Fibroblast of skin of right biceps (primary cell): ENCODE measurements around the gene DHX16.

ENCODE experiments used
- DNase-seq: peaks from one replicate; pipeline ENCODE4 v3.0.0-alpha.2; 2013

DHX16 gene

GRCh38 chr6:30691208-30691847 is 18.5 kb upstream of the DHX16 start:
- DNase-seq: no peak

GRCh38 chr6:30690403-30691207 is 17.8 kb upstream of the DHX16 start, which contains the start of gene NRM:
TSS of gene NRM (minus strand) at chr6:30690984. CDS start at chr6:30690974, 10 bp downstream.
- DNase-seq: peak; percentile 84

DNA sequence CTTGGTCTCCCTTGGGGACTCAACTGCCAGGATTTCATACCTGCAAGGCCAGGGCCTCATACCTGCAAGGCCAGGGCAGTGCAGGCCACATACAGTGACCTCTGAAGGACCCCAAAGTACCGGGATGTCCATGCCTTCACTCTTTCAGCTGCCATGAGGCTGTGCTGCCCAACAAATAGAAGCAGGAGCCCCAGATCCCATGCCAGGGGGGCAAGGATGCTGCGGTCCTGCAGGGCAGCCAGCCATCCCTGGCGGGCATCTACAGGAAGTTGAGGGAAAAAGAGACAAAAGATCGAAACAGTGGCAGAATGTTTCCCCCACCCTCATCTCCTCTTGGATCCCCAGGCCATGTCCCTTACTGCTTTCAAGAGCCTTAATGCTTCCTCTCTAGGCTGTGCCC is 17.2 kb upstream of the DHX16 start:
- no peak for DNase-seq

DNA sequence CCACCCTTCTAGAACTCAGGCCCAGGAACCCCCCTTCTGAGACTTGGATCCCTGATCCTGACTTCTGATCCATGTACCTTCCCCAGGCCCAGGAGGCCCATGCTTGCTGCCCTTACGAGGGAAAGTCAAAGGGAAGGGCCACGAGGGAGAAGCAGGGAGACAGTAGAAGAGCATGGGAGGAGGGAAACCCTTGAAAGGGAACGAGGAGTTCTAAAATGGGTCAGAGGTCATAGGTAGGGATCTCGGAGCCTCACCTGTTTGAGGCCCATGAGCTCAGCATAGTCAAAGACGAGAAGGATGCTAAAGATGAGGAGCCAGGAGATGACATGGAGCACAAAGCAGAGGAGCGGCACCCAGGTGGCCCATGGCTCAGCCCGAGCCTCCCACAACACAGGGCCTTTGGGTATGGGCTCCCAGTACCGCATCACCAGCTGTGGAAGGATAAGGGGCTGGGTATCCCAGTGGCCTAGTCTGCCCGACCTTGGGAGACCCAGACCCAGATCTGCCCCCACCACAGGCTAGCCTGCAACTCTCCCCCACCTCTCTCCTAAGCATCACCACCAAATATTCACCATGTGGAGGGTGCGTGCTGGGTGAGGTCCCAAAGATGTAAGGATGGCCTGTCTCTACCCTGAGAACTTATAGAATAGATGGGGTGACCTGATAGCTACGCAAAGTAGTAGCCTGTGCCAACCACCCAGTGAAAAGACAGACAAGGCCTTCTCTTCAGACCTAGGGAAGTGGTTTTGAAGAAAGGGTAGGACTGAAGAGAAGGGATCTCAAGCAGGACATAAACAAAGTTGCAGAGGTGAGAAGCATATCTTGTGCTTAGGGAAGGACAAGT is 16.4 kb upstream of the DHX16 start:
- DNase-seq: no peak

- no peak for DNase-seq
Measured at GRCh38 chr6:30688569-30688968, 15.8 kb upstream of the DHX16 start.

DNA sequence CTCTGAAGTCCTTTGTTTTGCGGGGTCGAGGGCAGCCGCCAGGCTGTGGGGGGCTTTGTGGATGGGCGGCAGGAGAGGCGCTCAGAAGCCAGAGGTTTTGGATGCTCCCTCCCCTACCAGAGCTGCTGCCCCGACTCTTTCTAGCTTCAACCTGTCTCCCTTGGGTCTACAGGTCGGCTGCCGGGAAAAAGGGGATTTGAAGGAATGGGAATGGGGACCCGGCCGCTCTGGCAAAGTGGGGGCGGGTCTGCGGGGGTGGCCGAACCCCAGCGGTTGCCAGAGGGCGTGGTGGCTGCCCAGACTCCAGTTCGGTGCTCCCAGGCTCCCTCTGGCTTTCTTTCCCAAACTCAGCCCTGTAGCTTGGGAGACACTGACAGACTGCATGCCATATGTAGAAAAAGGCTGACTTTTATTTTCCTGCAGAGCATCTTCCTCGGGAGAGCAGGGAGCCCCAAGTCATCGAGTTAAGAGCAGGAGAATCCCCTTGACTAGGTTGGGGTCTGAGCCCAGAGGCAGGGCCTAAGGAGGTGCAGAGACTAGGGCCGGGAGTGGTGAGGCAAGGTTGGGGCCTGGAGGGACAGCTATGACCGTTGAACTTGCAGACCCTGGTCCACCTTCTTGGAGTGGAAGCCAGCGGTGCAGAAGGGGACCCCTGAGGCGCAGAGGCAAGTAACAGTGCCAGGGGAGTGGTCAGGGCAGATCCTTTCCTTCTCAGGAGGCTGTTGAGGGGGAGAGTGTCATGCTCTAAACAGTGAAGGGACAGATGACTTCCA is 15.0 kb upstream of the DHX16 start:
- DNase-seq: peak; percentile 52

DNA sequence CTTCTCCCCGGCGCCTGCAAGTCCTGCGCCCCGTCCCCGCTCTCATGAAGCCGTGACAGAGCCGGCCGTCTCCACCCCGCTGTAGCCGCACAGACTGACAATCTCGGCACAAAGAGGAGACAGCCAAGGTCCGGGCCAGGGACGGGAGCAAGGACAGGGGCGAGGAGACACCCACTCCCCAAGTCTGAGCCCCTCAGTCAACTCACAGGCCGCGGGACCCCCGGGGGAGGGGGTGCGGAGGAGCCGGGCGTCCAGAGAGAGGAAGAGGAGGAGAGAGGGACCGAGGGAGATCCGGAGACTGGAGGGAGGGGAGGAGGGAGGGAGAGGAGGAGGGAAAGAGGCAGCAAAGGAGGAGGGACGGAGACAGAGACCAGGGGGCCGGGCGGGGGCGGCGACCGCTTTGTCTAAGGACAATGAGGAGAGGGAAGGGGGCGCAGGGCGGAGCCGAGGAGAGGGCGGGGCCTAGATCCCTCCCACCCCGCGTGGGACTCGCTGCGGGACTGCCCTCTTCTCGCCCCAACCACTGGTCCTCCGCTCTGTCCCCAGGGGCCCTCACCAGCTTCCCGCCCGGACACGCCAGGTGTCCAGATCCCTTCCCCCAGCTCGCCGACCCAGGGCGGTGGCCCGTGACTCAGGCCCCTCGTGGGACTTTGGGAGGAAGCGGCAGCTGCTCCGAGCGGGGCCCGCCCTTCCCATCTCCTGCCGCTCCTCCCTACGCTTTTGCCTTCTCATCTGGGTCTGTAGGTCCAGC is 14.3 kb upstream of the DHX16 start:
- DNase-seq: peak; percentile 98

GRCh38 chr6:30686009-30686907 is 13.5 kb upstream of the DHX16 start, which contains the start of gene PPP1R18:
TSS of gene PPP1R18 (minus strand) at chr6:30686645. CDS start at chr6:30686018, 627 bp downstream.
- peak; percentile 75 for DNase-seq

DNA sequence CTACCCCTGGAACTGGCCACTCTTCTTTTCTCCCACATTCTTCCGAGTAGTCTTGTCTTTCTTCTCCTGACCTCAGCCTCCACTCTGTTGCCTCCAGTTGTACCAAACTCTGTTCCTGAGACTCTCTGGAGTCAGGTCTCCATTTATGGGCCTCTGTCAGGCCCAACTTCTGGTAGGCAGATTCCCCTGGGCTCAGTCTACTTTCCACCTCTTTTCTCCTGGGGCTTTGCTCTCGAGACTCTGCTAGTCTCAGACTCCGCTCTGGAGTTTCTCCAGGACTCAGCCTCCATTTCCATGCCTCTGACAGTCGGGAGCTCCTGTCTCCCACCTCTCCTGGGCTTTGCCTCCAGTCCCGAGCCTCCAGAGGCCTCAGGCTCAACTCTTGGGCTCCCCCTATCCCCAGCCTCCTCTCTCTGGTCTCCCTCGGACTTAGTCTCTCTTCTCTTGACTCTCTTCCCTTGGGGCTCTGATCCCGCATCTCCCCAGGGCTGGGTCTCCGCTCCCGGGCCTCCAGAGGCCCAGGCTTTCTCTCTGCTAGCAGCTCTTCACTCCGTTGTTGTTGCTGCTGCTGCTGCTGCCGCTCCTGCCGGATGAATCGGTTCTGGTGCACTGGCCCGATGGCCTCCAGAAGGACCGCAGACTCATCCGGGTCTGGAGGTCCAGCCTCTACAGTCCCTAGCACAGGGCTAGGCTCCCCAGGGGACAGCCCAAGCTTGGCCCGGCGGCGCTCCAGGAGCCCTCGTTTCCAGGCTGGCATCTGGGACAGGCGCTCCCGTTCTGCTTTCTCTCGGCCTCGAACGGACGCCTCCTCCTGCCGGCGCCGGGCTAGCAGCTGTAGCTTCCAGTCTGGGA is 12.6 kb upstream of the DHX16 start:
- DNase-seq: peak; percentile 43

DNA sequence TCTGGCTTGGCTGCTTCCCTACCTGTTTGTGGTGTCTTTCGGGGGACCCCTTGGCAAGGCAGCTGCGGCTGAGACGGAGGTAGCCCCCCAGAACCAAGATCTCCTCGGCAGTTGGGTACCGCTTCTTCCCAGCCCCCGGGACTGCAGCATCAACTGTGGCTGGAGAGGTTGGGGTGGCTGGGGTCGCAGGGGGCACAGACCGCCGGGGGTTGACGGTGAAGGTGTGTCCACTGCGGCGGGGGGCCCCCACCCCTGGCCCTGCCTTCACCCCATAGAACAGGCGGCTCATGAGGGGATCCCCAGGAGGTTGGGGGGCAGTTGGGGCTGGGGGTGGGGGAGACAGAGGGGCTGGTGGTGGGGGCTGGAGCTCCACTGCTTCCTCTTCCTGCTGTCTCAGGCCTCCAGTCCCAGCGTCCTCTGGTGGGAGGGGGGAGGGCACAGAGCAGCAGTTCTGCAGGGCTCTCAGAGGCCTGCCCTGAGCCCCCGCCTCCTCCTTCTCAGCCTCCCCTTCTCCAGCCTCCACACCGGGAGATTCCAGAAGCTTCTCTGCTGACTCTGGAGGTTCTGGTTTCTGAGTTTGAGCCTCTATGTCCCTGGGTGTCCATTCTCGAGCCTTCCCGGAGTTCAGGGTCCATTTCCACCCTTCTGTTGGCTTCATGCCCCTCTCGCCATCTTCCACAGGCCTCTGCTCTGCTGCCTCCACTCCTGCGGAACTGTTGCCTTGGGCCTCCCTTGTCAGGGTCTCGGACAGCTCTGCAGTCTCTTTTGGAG is 11.8 kb upstream of the DHX16 start:
- peak; percentile 58 for DNase-seq

DNA sequence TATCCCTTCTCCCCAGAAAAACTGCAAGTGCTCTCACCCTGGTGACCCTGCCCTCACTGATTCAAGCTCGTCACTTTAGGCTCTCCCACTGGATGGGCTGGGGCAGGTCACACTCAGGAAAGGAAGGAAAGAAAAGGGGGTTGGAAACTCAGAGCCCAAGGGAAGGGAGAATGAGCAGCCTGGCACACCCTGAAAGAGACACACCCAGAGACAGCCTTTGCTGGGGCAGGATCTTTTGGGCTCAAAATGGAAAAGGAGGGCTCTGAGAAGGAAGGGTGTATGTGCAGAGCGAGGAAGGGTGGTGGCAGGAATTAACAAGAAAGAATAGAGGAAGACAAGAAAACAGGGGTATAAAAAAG is 11.2 kb upstream of the DHX16 start:
- no peak for DNase-seq

DNA sequence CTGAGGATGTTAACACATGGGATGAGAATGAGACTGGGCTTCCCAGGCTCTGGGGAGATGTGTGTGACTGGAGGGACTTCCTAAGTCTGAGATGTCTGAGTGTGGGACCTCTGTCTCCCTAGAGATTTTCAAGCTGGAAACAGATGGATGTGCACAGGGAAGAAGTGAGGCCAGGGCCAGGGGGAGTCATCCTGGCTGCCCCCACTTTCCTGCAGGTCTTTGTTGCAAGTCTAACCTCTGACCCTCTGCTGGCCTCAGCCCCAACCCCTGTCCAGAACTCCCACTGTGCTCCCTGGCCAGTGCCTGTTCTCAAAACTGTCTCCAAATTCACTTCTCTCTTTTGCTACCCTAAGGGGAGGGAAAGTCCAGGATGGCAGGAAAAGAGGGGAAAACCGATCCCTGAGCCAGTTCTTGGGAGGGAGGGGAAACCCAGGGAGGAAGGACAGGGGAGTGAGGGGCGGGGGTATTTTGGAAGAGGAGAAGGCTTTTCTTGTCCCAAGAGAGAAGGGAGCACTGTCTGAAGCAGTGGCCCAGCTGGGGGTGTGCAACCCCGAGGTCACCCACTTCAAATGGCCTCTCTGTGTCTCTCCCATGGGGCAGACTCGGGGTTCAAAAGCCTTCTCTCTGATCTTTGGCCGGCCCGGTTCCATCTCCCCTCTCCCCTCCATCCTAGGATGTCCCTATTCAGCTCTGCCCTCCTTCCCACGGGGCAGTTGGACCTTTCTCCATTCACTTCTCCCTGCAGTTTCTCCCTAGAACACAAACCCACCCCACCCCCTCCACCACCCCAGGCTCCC is 10.6 kb upstream of the DHX16 start:
- no peak for DNase-seq

- peak; percentile 96 for DNase-seq
Measured at GRCh38 chr6:30682143-30683117, 9.6 kb upstream of the DHX16 start.

DNA sequence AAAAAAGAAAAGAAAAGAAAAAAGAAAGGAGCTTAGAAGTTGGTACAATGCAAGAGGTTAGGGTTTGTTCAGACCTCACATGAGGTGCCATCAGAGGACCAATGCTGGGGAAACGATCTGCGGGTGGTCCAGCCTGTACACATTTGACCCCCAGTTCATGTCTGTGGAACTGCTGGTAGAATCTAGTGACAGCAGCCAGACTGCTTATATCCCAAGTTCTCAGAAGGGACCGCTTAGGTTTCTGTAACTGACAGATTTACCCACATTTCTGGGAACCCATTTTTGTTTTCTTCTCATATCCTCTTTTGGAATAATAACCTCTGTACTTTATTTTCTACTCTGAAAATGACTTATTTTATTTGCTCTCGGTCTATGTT is 8.9 kb upstream of the DHX16 start:
- no peak for DNase-seq

GRCh38 chr6:30679765-30680535 is 7.1 kb upstream of the DHX16 start:
- no peak for DNase-seq
